ENCODE results near the gene ABI3BP. TPM values are rescaled to one million over a fixed set of nuclear protein-coding genes. Genes with fewer than 3 reads are reported as not detected.
A peak's percentile ranks its signal among the peaks of the same experiment; 100 is the strongest.

The ABI3BP gene
- total and polyA plus RNA-seq, 2 experiments from 2014 or later, result 6.8 to 30.3 TPM

DNA sequence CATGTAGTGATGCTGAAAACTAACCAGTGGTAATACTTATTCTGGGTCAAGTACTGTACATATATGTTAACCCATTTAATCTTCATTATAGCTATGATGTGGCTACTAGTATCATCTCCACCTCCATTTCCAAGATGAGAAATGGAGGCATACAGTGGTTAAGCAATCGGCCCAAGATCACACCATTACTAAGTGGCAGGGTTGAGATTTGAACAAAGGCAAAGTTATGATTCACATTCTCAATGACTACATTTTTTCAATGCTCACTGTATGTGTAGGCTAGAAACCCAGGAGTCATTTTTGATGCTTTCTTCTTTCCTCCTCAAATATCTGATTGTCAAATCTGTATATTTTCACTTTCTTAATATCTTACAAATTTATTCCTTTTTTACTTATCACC lies 30.2 kb downstream of the ABI3BP start:
- no peaks in the 10 kb centered on the region for H3K9me2 ChIP-seq (ENCODE audit: insufficient read depth)
- WGBS, 2 experiments (ENCODE audit: low coverage in 1 of 2, low lambda C conversion rate in 2 of 2, missing lambda C conversion rate in 2 of 2), result 79 to 82% methylated on average over 1 of the region's 1 CpG
- H3K4me2 ChIP-seq (ENCODE audit: unreplicated experiment), result no peak overlapping the region
- peaks cover 14% of the 10 kb centered on the region for H3F3A ChIP-seq (ENCODE audit: insufficient read depth)
- H3K4me1 ChIP-seq (ENCODE audit: insufficient read depth), result peaks cover 10% of the 10 kb centered on the region
- no peak overlapping the region for H3K4me3 ChIP-seq
- in situ Hi-C loops (cut with MboI), result no loop called here
- H2AFZ ChIP-seq, result no peak overlapping the region
- no peaks in the 10 kb centered on the region for H3K36me3 ChIP-seq (ENCODE audit: low read depth)
- no peaks in the 10 kb centered on the region for H4K20me1 ChIP-seq (ENCODE audit: insufficient read depth)
- H3K27me3 ChIP-seq (replicated peaks; ENCODE audit: insufficient read depth), result no peaks in the 10 kb centered on the region
- no peak overlapping the region for H3K27ac ChIP-seq
- no peak overlapping the region for H3K9ac ChIP-seq
- DNase-seq, result peak; percentile 47
- no peak for TF ChIP-seq EZH2phosphoT487 (IDR thresholded peaks at IDR 0.05; ENCODE audit: insufficient read depth, low read depth)
- no peak for TF ChIP-seq EZH2 (IDR thresholded peaks at IDR 0.05; ENCODE audit: insufficient read depth, poor library complexity, severe bottlenecking)
- no peaks in the 10 kb centered on the region for H3K9me3 ChIP-seq (ENCODE audit: low read depth)
- no peaks in the 10 kb centered on the region for H3K79me2 ChIP-seq (ENCODE audit: insufficient read depth)

DNA sequence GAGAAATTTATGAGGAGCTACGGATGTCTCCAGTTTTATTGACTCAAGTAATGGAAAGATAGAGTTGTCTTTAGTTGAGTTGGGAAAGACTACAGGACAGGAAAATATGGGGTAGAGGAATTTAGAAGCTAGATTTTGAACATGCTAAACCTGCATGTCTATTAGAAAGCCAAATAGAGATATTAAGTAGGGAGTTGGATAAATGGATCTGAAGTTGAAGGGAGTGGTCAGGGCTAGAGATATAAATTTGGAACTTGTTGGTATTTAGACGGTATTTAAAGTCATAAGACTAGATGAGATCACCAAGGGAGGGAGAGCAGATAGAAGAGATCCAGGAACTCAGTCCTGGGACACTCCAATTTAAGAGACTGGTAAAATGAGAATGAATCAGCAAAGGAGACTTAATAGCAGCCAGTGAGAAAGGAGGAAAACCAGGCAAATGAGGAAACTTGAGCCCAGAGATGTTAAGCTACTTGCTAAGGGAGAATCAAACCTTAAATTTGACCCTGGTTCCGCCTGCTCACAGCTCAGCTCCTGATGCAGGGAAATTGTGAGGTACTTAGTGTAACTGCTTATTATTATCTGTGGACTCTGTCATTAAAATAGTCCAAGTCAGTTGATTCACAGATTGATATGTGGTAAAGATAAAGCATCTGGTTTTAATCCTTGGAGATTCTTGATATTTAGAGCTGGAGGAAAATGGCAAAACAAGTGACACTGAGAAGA lies 35.8 kb downstream of the ABI3BP start:
- TF ChIP-seq EZH2phosphoT487 (IDR thresholded peaks at IDR 0.05; ENCODE audit: insufficient read depth, low read depth), result no peak
- TF ChIP-seq EZH2 (IDR thresholded peaks at IDR 0.05; ENCODE audit: insufficient read depth, poor library complexity, severe bottlenecking), result no peak
- H4K20me1 ChIP-seq (ENCODE audit: insufficient read depth), result no peaks in the 10 kb centered on the region
- peak; percentile 80 for DNase-seq
- H3K9ac ChIP-seq, result peak overlapping the region; percentile 6; the same call in 1 of the 2 replicates
- peak overlapping the region; percentile 60 for H3K27ac ChIP-seq
- H3K36me3 ChIP-seq (ENCODE audit: low read depth), result no peaks in the 10 kb centered on the region
- H3K4me3 ChIP-seq, result no peak overlapping the region
- H3K9me2 ChIP-seq (ENCODE audit: insufficient read depth), result no peaks in the 10 kb centered on the region
- H3K9me3 ChIP-seq (ENCODE audit: low read depth), result no peaks in the 10 kb centered on the region
- no peaks in the 10 kb centered on the region for H3K79me2 ChIP-seq (ENCODE audit: insufficient read depth)
- peaks cover 30% of the 10 kb centered on the region for H3K4me1 ChIP-seq (ENCODE audit: insufficient read depth)
- H3K4me2 ChIP-seq (ENCODE audit: unreplicated experiment), result peak overlapping the region; percentile 35
- in situ Hi-C loops (cut with MboI), result no loop called here
- WGBS, 2 experiments (ENCODE audit: low coverage in 1 of 2, low lambda C conversion rate in 2 of 2, missing lambda C conversion rate in 2 of 2), result 21 to 25% methylated on average over 3 of the region's 3 CpGs
- H3F3A ChIP-seq (ENCODE audit: insufficient read depth), result peaks cover 40% of the 10 kb centered on the region
- peak overlapping the region; percentile 32 for H2AFZ ChIP-seq
- no peaks in the 10 kb centered on the region for H3K27me3 ChIP-seq (replicated peaks; ENCODE audit: insufficient read depth)

DNA sequence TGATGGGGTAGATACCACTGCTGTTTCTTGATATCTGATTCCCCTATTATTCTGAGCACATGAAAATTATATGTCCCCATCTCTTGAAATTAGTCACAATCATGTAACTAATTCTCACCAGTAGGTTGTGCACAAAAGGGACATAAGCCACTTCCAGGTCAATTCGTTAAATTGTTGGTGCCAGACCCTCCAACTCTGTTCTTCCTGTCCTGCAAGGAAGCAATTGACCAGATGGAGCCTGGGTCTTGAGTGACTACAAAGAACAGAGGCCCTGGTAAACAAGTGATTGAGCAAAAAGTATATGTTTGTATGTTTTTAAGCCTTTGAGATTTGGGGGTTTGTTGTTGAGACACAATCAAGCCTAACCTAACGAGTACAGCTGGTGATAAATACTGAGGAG lies 36.9 kb downstream of the ABI3BP start:
- H3K4me1 ChIP-seq (ENCODE audit: insufficient read depth), result peaks cover 30% of the 10 kb centered on the region
- H3F3A ChIP-seq (ENCODE audit: insufficient read depth), result peaks cover 40% of the 10 kb centered on the region
- no peaks in the 10 kb centered on the region for H3K27me3 ChIP-seq (replicated peaks; ENCODE audit: insufficient read depth)
- no peaks in the 10 kb centered on the region for H3K36me3 ChIP-seq (ENCODE audit: low read depth)
- H3K27ac ChIP-seq, result no peak overlapping the region
- H3K9ac ChIP-seq, result no peak overlapping the region
- no peak overlapping the region for H3K4me2 ChIP-seq (ENCODE audit: unreplicated experiment)
- H4K20me1 ChIP-seq (ENCODE audit: insufficient read depth), result no peaks in the 10 kb centered on the region
- no peak for DNase-seq
- H3K9me3 ChIP-seq (ENCODE audit: low read depth), result no peaks in the 10 kb centered on the region
- no peaks in the 10 kb centered on the region for H3K9me2 ChIP-seq (ENCODE audit: insufficient read depth)
- H2AFZ ChIP-seq, result no peak overlapping the region
- WGBS, 2 experiments (ENCODE audit: low coverage in 1 of 2, low lambda C conversion rate in 2 of 2, missing lambda C conversion rate in 2 of 2), result 97 to 99% methylated on average over 2 of the region's 2 CpGs
- H3K4me3 ChIP-seq, result no peak overlapping the region
- H3K79me2 ChIP-seq (ENCODE audit: insufficient read depth), result no peaks in the 10 kb centered on the region
- in situ Hi-C loops (cut with MboI), result no loop called here
- TF ChIP-seq EZH2phosphoT487 (IDR thresholded peaks at IDR 0.05; ENCODE audit: insufficient read depth, low read depth) (no peak), EZH2 (IDR thresholded peaks at IDR 0.05; ENCODE audit: insufficient read depth, poor library complexity, severe bottlenecking) (no peak)

DNA sequence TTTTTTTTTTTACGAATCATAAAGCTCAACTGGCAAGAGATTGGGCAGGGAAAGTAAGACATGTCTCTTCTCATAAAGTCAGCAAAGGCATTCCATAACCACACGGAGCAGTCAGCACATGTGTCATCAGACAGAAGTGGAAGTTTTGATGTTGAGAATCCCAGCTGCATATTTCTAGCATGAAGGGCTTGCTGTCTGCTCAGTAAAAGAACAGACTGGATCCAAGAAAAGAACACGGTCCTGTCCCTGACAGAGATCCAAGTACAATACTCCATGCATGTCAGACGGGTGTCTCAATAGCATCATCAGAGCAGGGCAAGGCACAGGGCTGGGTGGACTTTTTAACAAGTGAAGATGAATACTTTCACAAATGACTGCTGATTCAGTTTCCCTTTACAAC lies 38.2 kb downstream of the ABI3BP start:
- no peak overlapping the region for H2AFZ ChIP-seq
- H3K4me2 ChIP-seq (ENCODE audit: unreplicated experiment), result peak overlapping the region; percentile 82
- no peaks in the 10 kb centered on the region for H4K20me1 ChIP-seq (ENCODE audit: insufficient read depth)
- H3K36me3 ChIP-seq (ENCODE audit: low read depth), result no peaks in the 10 kb centered on the region
- in situ Hi-C loops (cut with MboI), result no loop called here
- WGBS, 2 experiments (ENCODE audit: low coverage in 1 of 2, low lambda C conversion rate in 2 of 2, missing lambda C conversion rate in 2 of 2), result 0% methylated on average over 4 of the region's 4 CpGs
- no peaks in the 10 kb centered on the region for H3K9me2 ChIP-seq (ENCODE audit: insufficient read depth)
- H3K4me3 ChIP-seq, result peak overlapping the region; percentile 55
- H3K79me2 ChIP-seq (ENCODE audit: insufficient read depth), result no peaks in the 10 kb centered on the region
- H3K27ac ChIP-seq, result peak overlapping the region; percentile 73
- peaks cover 40% of the 10 kb centered on the region for H3F3A ChIP-seq (ENCODE audit: insufficient read depth)
- 0 out of 2 replicates have a peak, but pooled peaks have one; percentile 61 for TF ChIP-seq EZH2phosphoT487 (IDR thresholded peaks at IDR 0.05; ENCODE audit: insufficient read depth, low read depth)
- no peak for TF ChIP-seq EZH2 (IDR thresholded peaks at IDR 0.05; ENCODE audit: insufficient read depth, poor library complexity, severe bottlenecking)
- H3K27me3 ChIP-seq (replicated peaks; ENCODE audit: insufficient read depth), result no peaks in the 10 kb centered on the region
- H3K9me3 ChIP-seq (ENCODE audit: low read depth), result no peaks in the 10 kb centered on the region
- H3K4me1 ChIP-seq (ENCODE audit: insufficient read depth), result peaks cover 30% of the 10 kb centered on the region
- H3K9ac ChIP-seq, result peak overlapping the region; percentile 48
- DNase-seq, result peak; percentile 96

Measured in GM23248 (cell line).